HG03457 (cell line): ENCODE data around the gene FARS2.

Experiments used
- ATAC-seq: cut with Tn5 transposase; IDR thresholded peaks from one replicate; pipeline ENCODE4 v1.9.1; 2021; ENCODE audit warnings: moderate number of reproducible peaks; ENCODE audit not compliant: unreplicated experiment

The FARS2 gene

GRCh38 chr6:5316951-5317350 is 55.6 kb downstream of the FARS2 start:
- ATAC-seq: no peak

- no peak for ATAC-seq
These were observed 57.4 kb downstream of the FARS2 start for GRCh38 chr6:5318617-5319272.

- no peak for ATAC-seq
These were observed 62.7 kb downstream of the FARS2 start for GRCh38 chr6:5323979-5324378.

GRCh38 chr6:5325173-5325572 is 63.9 kb downstream of the FARS2 start:
- ATAC-seq: no peak

- no peak for ATAC-seq
These were observed 64.8 kb downstream of the FARS2 start for GRCh38 chr6:5326022-5326641.

- no peak for ATAC-seq
These were observed 67.5 kb downstream of the FARS2 start for GRCh38 chr6:5328800-5329199.

- no peak for ATAC-seq
These were observed 70.6 kb downstream of the FARS2 start for GRCh38 chr6:5331845-5332442.

- ATAC-seq: no peak
These were observed 72.3 kb downstream of the FARS2 start for GRCh38 chr6:5333658-5334057.

- ATAC-seq: no peak
These were observed 73.0 kb downstream of the FARS2 start for GRCh38 chr6:5334341-5334740.

- no peak for ATAC-seq
These were observed 73.7 kb downstream of the FARS2 start for GRCh38 chr6:5335020-5335419.

- no peak for ATAC-seq
These were observed 76.3 kb downstream of the FARS2 start for GRCh38 chr6:5337573-5337972.

GRCh38 chr6:5338177-5338960 is 77.1 kb downstream of the FARS2 start:
- ATAC-seq: no peak

- no peak for ATAC-seq
These were observed 78.5 kb downstream of the FARS2 start for GRCh38 chr6:5339786-5340185.

- ATAC-seq: no peak
These were observed 80.5 kb downstream of the FARS2 start for GRCh38 chr6:5341845-5342244.

- no peak for ATAC-seq
These were observed 82.7 kb downstream of the FARS2 start for GRCh38 chr6:5343998-5344397.

GRCh38 chr6:5345324-5345723 is 84.0 kb downstream of the FARS2 start:
- no peak for ATAC-seq

- ATAC-seq: no peak
These were observed 90.4 kb downstream of the FARS2 start for GRCh38 chr6:5351552-5352210.

- ATAC-seq: no peak
These were observed 92.7 kb downstream of the FARS2 start for GRCh38 chr6:5353971-5354370.

GRCh38 chr6:5357486-5357885 is 96.2 kb downstream of the FARS2 start:
- ATAC-seq: no peak

GRCh38 chr6:5359417-5359816 is 98.1 kb downstream of the FARS2 start:
- no peak for ATAC-seq

GRCh38 chr6:5361396-5361795 is 100.1 kb downstream of the FARS2 start:
- ATAC-seq: no peak
